Central memory CD8-positive, alpha-beta T cell (primary cell): Measurements from ENCODE around the gene CAVIN4.
A peak's percentile ranks its signal among the peaks of the same experiment; 100 is the strongest.

Experiments used
- ATAC-seq: fragments of 150-1000 bp; cut with Tn5 transposase; replicated peaks from 2 replicates; pipeline ENCODE4 v1.10.0; 2022; ENCODE audit warnings: mild to moderate bottlenecking, moderate FRiP score, moderate number of reproducible peaks; ENCODE audit not compliant: poor library complexity, severe bottlenecking; ENCODE audit errors: extremely low read depth
- DNase-seq, 2 donors: peaks; one replicate each; pipeline ENCODE4 v3.0.0; 2021; ENCODE audit warnings: low spot score in 2 of 2
- H3K27ac Mint-ChIP-seq: one replicate; pipeline ENCODE4 v1.8.0; 2022; ENCODE audit warnings: low read depth, mild to moderate bottlenecking, moderate library complexity, mixed read lengths
- H3K27me3 Mint-ChIP-seq: one replicate; pipeline ENCODE4 v1.8.0; 2022; ENCODE audit warnings: mixed read lengths
- H3K36me3 Mint-ChIP-seq: one replicate; pipeline ENCODE4 v1.8.0; 2022; ENCODE audit warnings: mild to moderate bottlenecking, moderate library complexity, mixed read lengths; ENCODE audit not compliant: insufficient read depth
- H3K4me1 Mint-ChIP-seq: one replicate; pipeline ENCODE4 v1.8.0; 2022; ENCODE audit warnings: mixed read lengths
- H3K4me3 Mint-ChIP-seq: one replicate; pipeline ENCODE4 v1.8.0; 2022; ENCODE audit warnings: mild to moderate bottlenecking, moderate library complexity, mixed read lengths
- H3K9me3 Mint-ChIP-seq: one replicate; pipeline ENCODE4 v1.8.0; 2022; ENCODE audit warnings: mixed read lengths

CAVIN4 gene

GRCh38 chr9:100595391-100596199, 17.7 kb downstream of the CAVIN4 start:
- no peak for ATAC-seq

GRCh38 chr9:100597236-100597635, 19.4 kb downstream of the CAVIN4 start:
- no peaks in the 10 kb centered on the region for H3K36me3 Mint-ChIP-seq
- DNase-seq (no peak), ATAC-seq (no peak)
- no peaks in the 10 kb centered on the region for H3K9me3 Mint-ChIP-seq
- H3K27me3 Mint-ChIP-seq, result no peaks in the 10 kb centered on the region
- peaks cover 31% of the 10 kb centered on the region for H3K4me1 Mint-ChIP-seq
- peak overlapping the region; percentile 73 for H3K4me3 Mint-ChIP-seq
- H3K27ac Mint-ChIP-seq, result peak overlapping the region; percentile 29

More at GRCh38 chr9:100595391-100596199, 17.7 kb downstream of the CAVIN4 start:
- DNase-seq, result no peak
- no peak overlapping the region for H3K4me3 Mint-ChIP-seq
- no peaks in the 10 kb centered on the region for H3K36me3 Mint-ChIP-seq
- H3K27ac Mint-ChIP-seq, result no peak overlapping the region
- no peaks in the 10 kb centered on the region for H3K27me3 Mint-ChIP-seq
- peaks cover 26% of the 10 kb centered on the region for H3K4me1 Mint-ChIP-seq
- H3K9me3 Mint-ChIP-seq, result no peaks in the 10 kb centered on the region

- Mint-ChIP-seq H3K27me3 (no peaks in the 10 kb centered on the region), H3K27ac (peak overlapping the region; percentile 29), H3K9me3 (no peaks in the 10 kb centered on the region), H3K4me3 (peak overlapping the region; percentile 73), H3K36me3 (no peaks in the 10 kb centered on the region), H3K4me1 (peaks cover 31% of the 10 kb centered on the region)
- DNase-seq (peak; percentile 53 to 67), ATAC-seq (peak; percentile 65)
Measured at GRCh38 chr9:100598641-100599145, 20.8 kb downstream of the CAVIN4 start.

GRCh38 chr9:100600521-100601079, 22.7 kb downstream of the CAVIN4 start:
- Mint-ChIP-seq H3K27me3 (no peaks in the 10 kb centered on the region), H3K9me3 (no peaks in the 10 kb centered on the region), H3K4me3 (no peak overlapping the region), H3K36me3 (no peaks in the 10 kb centered on the region), H3K27ac (no peak overlapping the region), H3K4me1 (peaks cover 30% of the 10 kb centered on the region)
- ATAC-seq (no peak), DNase-seq (no peak)

- no peak overlapping the region for H3K27ac Mint-ChIP-seq
Measured at GRCh38 chr9:100601216-100601615, 23.3 kb downstream of the CAVIN4 start.

GRCh38 chr9:100602342-100602801, 24.5 kb downstream of the CAVIN4 start:
- ATAC-seq (no peak), DNase-seq (no peak)
- Mint-ChIP-seq H3K27me3 (no peaks in the 10 kb centered on the region), H3K27ac (no peak overlapping the region), H3K4me3 (no peak overlapping the region), H3K9me3 (no peaks in the 10 kb centered on the region), H3K4me1 (peaks cover 25% of the 10 kb centered on the region), H3K36me3 (no peaks in the 10 kb centered on the region)

More at GRCh38 chr9:100601216-100601615, 23.3 kb downstream of the CAVIN4 start:
- H3K36me3 Mint-ChIP-seq, result no peaks in the 10 kb centered on the region
- H3K27me3 Mint-ChIP-seq, result no peaks in the 10 kb centered on the region
- H3K9me3 Mint-ChIP-seq, result no peaks in the 10 kb centered on the region
- H3K4me1 Mint-ChIP-seq, result peaks cover 26% of the 10 kb centered on the region
- no peak overlapping the region for H3K4me3 Mint-ChIP-seq
- ATAC-seq, result no peak
- DNase-seq, result no peak

GRCh38 chr9:100605405-100605804, 27.5 kb downstream of the CAVIN4 start:
- ATAC-seq (no peak), DNase-seq (no peak)
- H3K9me3 Mint-ChIP-seq, result no peaks in the 10 kb centered on the region
- H3K27me3 Mint-ChIP-seq, result no peaks in the 10 kb centered on the region
- H3K4me3 Mint-ChIP-seq, result no peak overlapping the region
- H3K36me3 Mint-ChIP-seq, result no peaks in the 10 kb centered on the region
- H3K4me1 Mint-ChIP-seq, result peaks cover 5% of the 10 kb centered on the region
- no peak overlapping the region for H3K27ac Mint-ChIP-seq

GRCh38 chr9:100619194-100619593, 41.3 kb downstream of the CAVIN4 start:
- DNase-seq (no peak), ATAC-seq (no peak)
- peaks cover 3% of the 10 kb centered on the region for H3K9me3 Mint-ChIP-seq

GRCh38 chr9:100619665-100620064, 41.8 kb downstream of the CAVIN4 start:
- H3K4me3 Mint-ChIP-seq, result no peak overlapping the region
- ATAC-seq (no peak), DNase-seq (no peak)
- H3K4me1 Mint-ChIP-seq, result no peaks in the 10 kb centered on the region
- no peak overlapping the region for H3K27ac Mint-ChIP-seq
- peaks cover 3% of the 10 kb centered on the region for H3K9me3 Mint-ChIP-seq
- H3K36me3 Mint-ChIP-seq, result no peaks in the 10 kb centered on the region
- peaks cover 23% of the 10 kb centered on the region for H3K27me3 Mint-ChIP-seq

More at GRCh38 chr9:100619194-100619593, 41.3 kb downstream of the CAVIN4 start:
- H3K36me3 Mint-ChIP-seq, result no peaks in the 10 kb centered on the region
- no peak overlapping the region for H3K4me3 Mint-ChIP-seq
- H3K4me1 Mint-ChIP-seq, result no peaks in the 10 kb centered on the region
- H3K27me3 Mint-ChIP-seq, result peaks cover 23% of the 10 kb centered on the region
- H3K27ac Mint-ChIP-seq, result no peak overlapping the region

- H3K4me1 Mint-ChIP-seq, result no peaks in the 10 kb centered on the region
- H3K36me3 Mint-ChIP-seq, result no peaks in the 10 kb centered on the region
- H3K27ac Mint-ChIP-seq, result no peak overlapping the region
- H3K27me3 Mint-ChIP-seq, result peaks cover 13% of the 10 kb centered on the region
- ATAC-seq (no peak), DNase-seq (no peak)
- no peak overlapping the region for H3K4me3 Mint-ChIP-seq
- H3K9me3 Mint-ChIP-seq, result peaks cover 6% of the 10 kb centered on the region
Measured at GRCh38 chr9:100623969-100624368, 46.1 kb downstream of the CAVIN4 start.

GRCh38 chr9:100626949-100627348, 49.1 kb downstream of the CAVIN4 start:
- Mint-ChIP-seq H3K4me3 (no peak overlapping the region), H3K36me3 (no peaks in the 10 kb centered on the region), H3K27ac (no peak overlapping the region), H3K9me3 (peaks cover 6% of the 10 kb centered on the region), H3K27me3 (peaks cover 31% of the 10 kb centered on the region), H3K4me1 (no peaks in the 10 kb centered on the region)
- no peak for DNase-seq
- ATAC-seq, result no peak

GRCh38 chr9:100637787-100638186, 59.9 kb downstream of the CAVIN4 start:
- Mint-ChIP-seq H3K36me3 (no peaks in the 10 kb centered on the region), H3K27me3 (peaks cover 59% of the 10 kb centered on the region), H3K27ac (no peak overlapping the region), H3K4me3 (no peak overlapping the region), H3K9me3 (peaks cover 6% of the 10 kb centered on the region), H3K4me1 (no peaks in the 10 kb centered on the region)
- DNase-seq, result no peak
- no peak for ATAC-seq
